NCI-H1105 treated with DMSO at 0.1 percent for 48 hours (cell line): ENCODE measurements around the gene SMURF1.
"Not testable (repeated sequence)": the region's sequence is repeated elsewhere in the genome, so short reads cannot be mapped to it uniquely, and the experiment has no call there.

Experiments used
- DNase-seq: peaks from one replicate; lab custom pipeline; 2025; lab: John Stamatoyannopoulos, UW

The SMURF1 gene

GRCh38 chr7:99047526-99048077 is 96.3 kb downstream of the SMURF1 start:
- no peak for DNase-seq

GRCh38 chr7:99046722-99047121 is 97.2 kb downstream of the SMURF1 start:
- DNase-seq: no peak

- not testable (repeated sequence) for DNase-seq
Measured at GRCh38 chr7:99046262-99046661, 97.6 kb downstream of the SMURF1 start.

- DNase-seq: not testable (repeated sequence)
Measured at GRCh38 chr7:99044858-99045257, 99.0 kb downstream of the SMURF1 start.

GRCh38 chr7:99042957-99043356 is 101.0 kb downstream of the SMURF1 start:
- DNase-seq: no peak

GRCh38 chr7:99041526-99041925 is 102.4 kb downstream of the SMURF1 start:
- no peak for DNase-seq

GRCh38 chr7:99040104-99040958 is 103.6 kb downstream of the SMURF1 start:
- peak; percentile 58 for DNase-seq

GRCh38 chr7:99039384-99039891 is 104.5 kb downstream of the SMURF1 start:
- no peak for DNase-seq

- DNase-seq: no peak
Measured at GRCh38 chr7:99038086-99038855, 105.6 kb downstream of the SMURF1 start.

- DNase-seq: no peak
Measured at GRCh38 chr7:99037327-99037940, 106.5 kb downstream of the SMURF1 start.

GRCh38 chr7:99036546-99037111 is 107.3 kb downstream of the SMURF1 start:
- DNase-seq: no peak

GRCh38 chr7:99035723-99036545 is 108.0 kb downstream of the SMURF1 start:
- no peak for DNase-seq

- no peak for DNase-seq
Measured at GRCh38 chr7:99034932-99035722, 108.8 kb downstream of the SMURF1 start.

- no peak for DNase-seq
Measured at GRCh38 chr7:99033765-99034164, 110.1 kb downstream of the SMURF1 start.

GRCh38 chr7:99032928-99033327 is 111.0 kb downstream of the SMURF1 start:
- no peak for DNase-seq

- no peak for DNase-seq
Measured at GRCh38 chr7:99031496-99031895, 112.4 kb downstream of the SMURF1 start.

GRCh38 chr7:99030951-99031350 is 113.0 kb downstream of the SMURF1 start:
- DNase-seq: no peak

GRCh38 chr7:99030457-99030856 is 113.5 kb downstream of the SMURF1 start:
- DNase-seq: no peak

GRCh38 chr7:99029466-99030435 is 114.2 kb downstream of the SMURF1 start:
- DNase-seq: no peak
